Nephron progenitor cell (in vitro differentiated cells): ENCODE data around the gene SEC63.
"Not testable (repeated sequence)": the region's sequence is repeated elsewhere in the genome, so short reads cannot be mapped to it uniquely, and the experiment has no call there.

Experiments used
- DNase-seq: peaks from one replicate; pipeline ENCODE4 v3.0.0; 2021
- H3K27ac Mint-ChIP-seq: 2 replicates; pipeline ENCODE4 v1.8.0; 2021; ENCODE audit warnings: mild to moderate bottlenecking, moderate library complexity, mixed read lengths
- H3K27me3 Mint-ChIP-seq: 2 replicates; pipeline ENCODE4 v1.8.0; 2021; ENCODE audit warnings: mild to moderate bottlenecking, low read depth, mixed read lengths; ENCODE audit not compliant: poor library complexity
- H3K36me3 Mint-ChIP-seq: 2 replicates; pipeline ENCODE4 v1.8.0; 2021; ENCODE audit warnings: low read depth, mixed read lengths
- H3K4me1 Mint-ChIP-seq: 2 replicates; pipeline ENCODE4 v1.8.0; 2021; ENCODE audit warnings: mixed read lengths
- H3K4me3 Mint-ChIP-seq: 2 replicates; pipeline ENCODE4 v1.8.0; 2021; ENCODE audit warnings: mild to moderate bottlenecking, moderate library complexity, mixed read lengths
- H3K9me3 Mint-ChIP-seq: 2 replicates; pipeline ENCODE4 v1.8.0; 2021; ENCODE audit warnings: mild to moderate bottlenecking, moderate library complexity, mixed read lengths
- CTCF ChIP-seq: fragments of 200-600 bp; sonication (generic); IDR thresholded peaks from 2 replicates; pipeline ENCODE4 v1.5.0; 2021; ENCODE audit warnings: antibody characterized with exemption

Gene SEC63

GRCh38 chr6:107957909-107958688, at the start of gene SEC63:
SEC63 (minus strand) TSS chr6:107958208; CDS start chr6:107958009, 199 bp downstream.
- Mint-ChIP-seq H3K27ac (peak within 1 kb of the TSS; percentile 98), H3K36me3 (peaks cover 28% of the 10 kb centered on the region), H3K9me3 (peaks cover 18% of the 10 kb centered on the region), H3K27me3 (peaks cover 7% of the 10 kb centered on the region), H3K4me3 (peak within 1 kb of the TSS; percentile 99), H3K4me1 (peaks cover 20% of the 10 kb centered on the region)
- TF ChIP-seq CTCF = no peak
- DNase-seq = peak; percentile 98

GRCh38 chr6:108005961-108006360, 48.0 kb upstream of the SEC63 start:
- no peak for TF ChIP-seq CTCF
- Mint-ChIP-seq H3K4me3 (no peak overlapping the region), H3K4me1 (peaks cover 23% of the 10 kb centered on the region), H3K36me3 (peaks cover 13% of the 10 kb centered on the region), H3K9me3 (peaks cover 29% of the 10 kb centered on the region), H3K27ac (no peak overlapping the region), H3K27me3 (peaks cover 13% of the 10 kb centered on the region)
- no peak for DNase-seq

GRCh38 chr6:108004861-108005260, 46.9 kb upstream of the SEC63 start:
- Mint-ChIP-seq H3K27me3 (peaks cover 13% of the 10 kb centered on the region), H3K36me3 (peaks cover 13% of the 10 kb centered on the region), H3K4me1 (peaks cover 28% of the 10 kb centered on the region), H3K27ac (peak overlapping the region; percentile 19), H3K4me3 (no peak overlapping the region), H3K9me3 (peaks cover 28% of the 10 kb centered on the region)
- TF ChIP-seq CTCF = no peak
- DNase-seq = no peak

GRCh38 chr6:108002365-108003221, 44.6 kb upstream of the SEC63 start:
- Mint-ChIP-seq H3K4me1 (peaks cover 48% of the 10 kb centered on the region), H3K9me3 (peaks cover 7% of the 10 kb centered on the region), H3K27ac (peak overlapping the region; percentile 43), H3K36me3 (no peaks in the 10 kb centered on the region), H3K4me3 (peak overlapping the region; percentile 6), H3K27me3 (peaks cover 10% of the 10 kb centered on the region)
- no peak for TF ChIP-seq CTCF
- DNase-seq = no peak

- no peak overlapping the region for H3K4me3 Mint-ChIP-seq
- no peak for DNase-seq
- peak overlapping the region; percentile 43 for H3K27ac Mint-ChIP-seq
- no peaks in the 10 kb centered on the region for H3K9me3 Mint-ChIP-seq
- no peaks in the 10 kb centered on the region for H3K36me3 Mint-ChIP-seq
- peaks cover 48% of the 10 kb centered on the region for H3K4me1 Mint-ChIP-seq
- TF ChIP-seq CTCF = no peak
- H3K27me3 Mint-ChIP-seq = peaks cover 10% of the 10 kb centered on the region
Measured at GRCh38 chr6:108001696-108002231, 43.8 kb upstream of the SEC63 start.

GRCh38 chr6:108000259-108000658, 42.3 kb upstream of the SEC63 start:
- H3K4me3 Mint-ChIP-seq, H3K27me3 Mint-ChIP-seq, H3K9me3 Mint-ChIP-seq, DNase-seq, H3K36me3 Mint-ChIP-seq, H3K27ac Mint-ChIP-seq: not testable (repeated sequence)
- peaks cover 48% of the 10 kb centered on the region for H3K4me1 Mint-ChIP-seq
